Mesenchymal stem cell (in vitro differentiated cells and primary cell): Measurements from ENCODE around the gene RPL19.

ENCODE experiments used
- DNase-seq: peaks from one replicate; pipeline ENCODE4 v3.0.0-alpha.2; 2013
- H2AFZ ChIP-seq: one replicate; pipeline ENCODE4 v1.6.1; 2013; ENCODE audit warnings: low read depth, mild to moderate bottlenecking, control low read depth, inconsistent platforms, low read length, moderate library complexity
- H2AK5ac ChIP-seq: 2 replicates; pipeline ENCODE4 v1.6.1; 2013; ENCODE audit warnings: low read length, moderate library complexity, mild to moderate bottlenecking, inconsistent platforms; ENCODE audit not compliant: severe bottlenecking
- H2BK120ac ChIP-seq: one replicate; pipeline ENCODE4 v1.6.1; 2013; ENCODE audit warnings: low read depth, mild to moderate bottlenecking, inconsistent platforms, low read length, moderate library complexity
- H2BK12ac ChIP-seq, 2 experiments: one replicate each; pipeline ENCODE4 v1.6.1; 2013; ENCODE audit warnings: inconsistent platforms in 2 of 2, low read length in 2 of 2, mild to moderate bottlenecking in 2 of 2, moderate library complexity in 2 of 2, control low read depth in 1 of 2
- H2BK15ac ChIP-seq: one replicate; pipeline ENCODE4 v1.6.1; 2013; ENCODE audit warnings: mild to moderate bottlenecking, low read depth, inconsistent platforms; ENCODE audit not compliant: poor library complexity, severe bottlenecking
- H2BK5ac ChIP-seq: 2 replicates; pipeline ENCODE4 v1.6.1; 2013; ENCODE audit warnings: low read depth, mild to moderate bottlenecking, low read length, control low read depth, inconsistent platforms; ENCODE audit not compliant: poor library complexity, severe bottlenecking
- H3K14ac ChIP-seq, 2 experiments: one replicate each; pipeline ENCODE4 v1.6.1; 2013; ENCODE audit warnings: inconsistent platforms in 2 of 2, low read length in 2 of 2, control low read depth in 1 of 2, mild to moderate bottlenecking in 1 of 2, moderate library complexity in 1 of 2
- H3K18ac ChIP-seq, 2 experiments: one replicate each; pipeline ENCODE4 v1.6.1; 2013; ENCODE audit warnings: inconsistent platforms in 2 of 2, low read length in 2 of 2, control low read depth in 1 of 2, low read depth in 1 of 2, mild to moderate bottlenecking in 1 of 2
- H3K23ac ChIP-seq, 2 experiments: one replicate each; pipeline ENCODE4 v1.6.1; 2013; ENCODE audit warnings: inconsistent platforms in 2 of 2, low read length in 2 of 2, mild to moderate bottlenecking in 2 of 2, moderate library complexity in 2 of 2, control low read depth in 1 of 2
- H3K27ac ChIP-seq: 2 replicates; pipeline ENCODE4 v1.5.1; 2013; ENCODE audit warnings: mild to moderate bottlenecking, moderate library complexity, low read length, control low read depth, inconsistent platforms; ENCODE audit not compliant: poor library complexity, severe bottlenecking
- H3K27me3 ChIP-seq, 2 experiments: 2 replicates each; pipeline versions ENCODE4 v1.6.1 to v1.7.0; 2013; ENCODE audit warnings: low read length in 2 of 2, mild to moderate bottlenecking in 2 of 2, moderate library complexity in 2 of 2, control low read depth in 1 of 2, inconsistent platforms in 1 of 2; ENCODE audit not compliant: control insufficient read depth in 1 of 2, insufficient read depth in 1 of 2
- H3K36me3 ChIP-seq, 2 experiments: 2 replicates each; pipeline versions ENCODE4 v1.6.1 to v1.7.0; 2013; ENCODE audit warnings: low read length in 2 of 2, control low read depth in 1 of 2, inconsistent platforms in 1 of 2, low read depth in 1 of 2, mild to moderate bottlenecking in 1 of 2; ENCODE audit not compliant: insufficient read depth in 2 of 2, control insufficient read depth in 1 of 2
- H3K4ac ChIP-seq, 2 experiments: one replicate each; pipeline ENCODE4 v1.6.1; 2013; ENCODE audit warnings: inconsistent platforms in 2 of 2, low read length in 2 of 2, mild to moderate bottlenecking in 2 of 2, moderate library complexity in 2 of 2, control low read depth in 1 of 2, low read depth in 1 of 2
- H3K4me1 ChIP-seq: 2 replicates; pipeline ENCODE4 v1.6.1; 2013; ENCODE audit warnings: low read depth, low read length, control low read depth; ENCODE audit not compliant: control insufficient read depth, insufficient read depth
- H3K4me2 ChIP-seq: 2 replicates; pipeline ENCODE4 v1.6.1; 2013; ENCODE audit warnings: low read length, mild to moderate bottlenecking, inconsistent platforms; ENCODE audit not compliant: poor library complexity, severe bottlenecking
- H3K4me3 ChIP-seq, 2 experiments: 2 replicates each; pipeline versions ENCODE4 v1.5.1 to v1.7.0; 2013; ENCODE audit warnings: low read length in 2 of 2, mild to moderate bottlenecking in 2 of 2, control low read depth in 1 of 2, low read depth in 1 of 2; ENCODE audit not compliant: insufficient read depth in 1 of 2
- H3K79me1 ChIP-seq: replicated peaks from 2 replicates; pipeline ENCODE4 v1.6.1; 2013; ENCODE audit warnings: mild to moderate bottlenecking, control low read depth, low read length, inconsistent platforms; ENCODE audit not compliant: poor library complexity, severe bottlenecking
- H3K9ac ChIP-seq: 2 replicates; pipeline ENCODE4 v1.7.0; 2013; ENCODE audit warnings: mild to moderate bottlenecking, low read length, moderate library complexity
- H3K9me3 ChIP-seq: 2 replicates; pipeline ENCODE4 v1.7.0; 2013; ENCODE audit warnings: mild to moderate bottlenecking, low read length; ENCODE audit not compliant: control insufficient read depth
- H4K8ac ChIP-seq: one replicate; pipeline ENCODE4 v1.6.1; 2013; ENCODE audit warnings: inconsistent platforms, mild to moderate bottlenecking, low read length, moderate library complexity
- H4K91ac ChIP-seq: one replicate; pipeline ENCODE4 v1.6.1; 2013; ENCODE audit warnings: mild to moderate bottlenecking, low read length, inconsistent platforms
- WGBS: methylation state at CpG from one replicate; pipeline ENCODE4 v1.1.7; 2013; ENCODE audit warnings: mixed read lengths; 5-methylcytosine and 5-hydroxymethylcytosine counted together

The RPL19 gene

GRCh38 chr17:39191750-39192510 lies 8.2 kb upstream of the RPL19 start:
- H3K36me3 ChIP-seq = peaks cover 56 to 59% of the 10 kb centered on the region in 2 experiments
- H3K27ac ChIP-seq = no peak overlapping the region
- no peak overlapping the region for H4K8ac ChIP-seq
- no peak overlapping the region for H2BK5ac ChIP-seq
- no peak overlapping the region for H3K9ac ChIP-seq
- peaks cover 21% of the 10 kb centered on the region for H3K4me1 ChIP-seq
- no peak for DNase-seq
- H2BK12ac ChIP-seq = no peak overlapping the region
- no peak overlapping the region for H3K18ac ChIP-seq
- WGBS = 94% methylated on average over 9 of the region's 9 CpGs
- no peak overlapping the region for H2AK5ac ChIP-seq
- no peak overlapping the region for H3K4me3 ChIP-seq
- H3K4me2 ChIP-seq = no peak overlapping the region
- H3K4ac ChIP-seq = no peak overlapping the region
- no peak overlapping the region for H4K91ac ChIP-seq
- peaks cover 38% of the 10 kb centered on the region for H3K79me1 ChIP-seq
- no peak overlapping the region for H2AFZ ChIP-seq
- no peak overlapping the region for H3K23ac ChIP-seq
- H3K14ac ChIP-seq = no peak overlapping the region
- H2BK15ac ChIP-seq = no peak overlapping the region
- no peaks in the 10 kb centered on the region for H3K9me3 ChIP-seq
- no peak overlapping the region for H2BK120ac ChIP-seq
- H3K27me3 ChIP-seq = no peaks in the 10 kb centered on the region

DNA sequence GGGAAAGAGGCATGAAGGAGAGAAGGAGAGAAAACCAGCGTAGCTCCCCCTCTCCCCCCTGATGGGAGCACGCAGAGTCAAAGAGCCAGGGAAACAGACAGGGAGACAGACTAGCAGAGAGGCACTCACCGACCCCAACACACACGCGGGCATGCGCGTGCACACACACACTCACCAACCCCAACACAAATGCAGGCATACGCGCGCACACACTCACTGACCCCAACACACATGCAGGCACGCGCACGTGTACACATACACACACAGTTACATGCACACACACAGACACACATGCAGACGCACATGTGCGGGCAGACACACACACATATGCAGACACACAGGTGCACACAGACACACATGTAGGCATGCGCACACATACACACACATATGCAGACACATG lies 7.2 kb upstream of the RPL19 start:
- Histone ChIP-seq H3K4me3 (no peak overlapping the region), H3K23ac (no peak overlapping the region), H3K4me1 (peaks cover 21% of the 10 kb centered on the region), H2BK5ac (no peak overlapping the region), H2BK12ac (peak overlapping the region in 1 of 2 experiments; percentile 4), H3K4ac (no peak overlapping the region), H3K27ac (no peak overlapping the region), H4K91ac (peak overlapping the region; percentile 8), H2BK120ac (no peak overlapping the region), H3K18ac (no peak overlapping the region), H3K9ac (no peak overlapping the region), H3K9me3 (no peaks in the 10 kb centered on the region), H2BK15ac (no peak overlapping the region), H3K36me3 (peaks cover 46 to 49% of the 10 kb centered on the region in 2 experiments), H3K14ac (no peak overlapping the region), H2AFZ (no peak overlapping the region), H4K8ac (no peak overlapping the region), H3K4me2 (no peak overlapping the region), H3K27me3 (no peaks in the 10 kb centered on the region), H3K79me1 (peaks cover 38% of the 10 kb centered on the region), H2AK5ac (no peak overlapping the region)
- DNase-seq = no peak
- 97% methylated on average over 15 of the region's 16 CpGs for WGBS

DNA sequence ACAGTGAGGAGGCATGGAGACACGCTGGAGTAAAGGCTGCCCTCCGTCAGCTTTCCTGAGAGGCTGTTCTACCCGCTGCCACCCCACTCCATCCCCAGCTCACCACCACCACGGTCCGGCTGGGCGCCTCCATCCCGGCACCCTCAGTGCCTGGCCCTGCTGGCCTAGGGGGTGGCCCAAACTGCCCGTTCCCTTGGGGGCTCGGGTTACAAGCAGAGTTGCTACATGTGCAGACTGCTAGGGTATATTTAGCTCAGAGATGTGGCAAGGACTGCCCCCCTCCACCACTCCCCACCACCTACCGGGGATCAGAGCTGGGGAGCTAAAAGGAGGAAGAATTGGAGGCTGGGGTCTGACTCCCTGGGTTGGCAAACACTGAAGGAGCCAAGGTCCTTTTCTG lies 6.7 kb upstream of the RPL19 start:
- Histone ChIP-seq H3K4me3 (no peak overlapping the region), H3K9ac (no peak overlapping the region), H3K4ac (no peak overlapping the region), H3K23ac (no peak overlapping the region), H2AFZ (no peak overlapping the region), H4K91ac (peak overlapping the region; percentile 8), H2AK5ac (no peak overlapping the region), H3K4me2 (no peak overlapping the region), H2BK15ac (no peak overlapping the region), H3K14ac (no peak overlapping the region), H2BK120ac (no peak overlapping the region), H3K4me1 (peaks cover 21% of the 10 kb centered on the region), H3K27ac (no peak overlapping the region), H3K9me3 (no peaks in the 10 kb centered on the region), H3K18ac (no peak overlapping the region), H4K8ac (no peak overlapping the region), H3K27me3 (no peaks in the 10 kb centered on the region), H2BK12ac (peak overlapping the region in 1 of 2 experiments; percentile 4), H2BK5ac (no peak overlapping the region), H3K79me1 (peaks cover 38% of the 10 kb centered on the region), H3K36me3 (peaks cover 41 to 48% of the 10 kb centered on the region in 2 experiments)
- 91% methylated on average over 7 of the region's 10 CpGs for WGBS
- DNase-seq = no peak

- peak overlapping the region in 1 of 2 experiments; percentile 34 for H3K23ac ChIP-seq
- peak overlapping the region; percentile 60 to 79 for H2BK12ac ChIP-seq
- H2BK15ac ChIP-seq = peak overlapping the region; percentile 19
- H3K36me3 ChIP-seq = peaks cover 36 to 48% of the 10 kb centered on the region in 2 experiments
- no peaks in the 10 kb centered on the region for H3K27me3 ChIP-seq
- H3K4me1 ChIP-seq = peaks cover 21% of the 10 kb centered on the region
- peak overlapping the region; percentile 25 to 54 for H3K4ac ChIP-seq
- no peak overlapping the region for H3K27ac ChIP-seq
- peak overlapping the region; percentile 74 for H3K9ac ChIP-seq
- no peak overlapping the region for H2BK5ac ChIP-seq
- no peaks in the 10 kb centered on the region for H3K9me3 ChIP-seq
- H3K4me3 ChIP-seq = peak overlapping the region in 1 of 2 experiments; percentile 84
- 39% methylated on average over 20 of the region's 20 CpGs for WGBS
- H3K4me2 ChIP-seq = no peak overlapping the region
- H3K18ac ChIP-seq = peak overlapping the region; percentile 37 to 40
- no peak overlapping the region for H3K14ac ChIP-seq
- peaks cover 38% of the 10 kb centered on the region for H3K79me1 ChIP-seq
- H2BK120ac ChIP-seq = no peak overlapping the region
- peak overlapping the region; percentile 76 for H4K8ac ChIP-seq
- peak overlapping the region; percentile 75 for H4K91ac ChIP-seq
- peak; percentile 83 for DNase-seq
- no peak overlapping the region for H2AK5ac ChIP-seq
- H2AFZ ChIP-seq = no peak overlapping the region
Measured at GRCh38 chr17:39194089-39194984, 5.7 kb upstream of the RPL19 start.
